Middle frontal gyrus (tissue), 1 donor: ENCODE results near the gene RASAL1.

Source experiments
- DNase-seq: peaks from one replicate; pipeline ENCODE4 v3.0.0-alpha.2; 2015; ENCODE audit warnings: low spot score; ENCODE audit errors: extremely low spot score

RASAL1 gene

GRCh38 chr12:113075137-113075683 is 60.4 kb downstream of the RASAL1 start:
- no peak for DNase-seq

GRCh38 chr12:113073586-113073985 is 62.0 kb downstream of the RASAL1 start:
- no peak for DNase-seq

GRCh38 chr12:113072136-113072535 is 63.4 kb downstream of the RASAL1 start:
- DNase-seq = no peak

- no peak for DNase-seq
Observed at GRCh38 chr12:113071135-113072112, 64.1 kb downstream of the RASAL1 start.

- no peak for DNase-seq
Observed at GRCh38 chr12:113070117-113070906, 65.2 kb downstream of the RASAL1 start.

GRCh38 chr12:113069751-113070116 is 65.8 kb downstream of the RASAL1 start:
- no peak for DNase-seq

- no peak for DNase-seq
Observed at GRCh38 chr12:113069149-113069548, 66.4 kb downstream of the RASAL1 start.

- no peak for DNase-seq
Observed at GRCh38 chr12:113067987-113068935, 67.3 kb downstream of the RASAL1 start.

- no peak for DNase-seq
Observed at GRCh38 chr12:113066813-113067400, 68.7 kb downstream of the RASAL1 start.

- DNase-seq = no peak
Observed at GRCh38 chr12:113065126-113066007, 70.2 kb downstream of the RASAL1 start.

GRCh38 chr12:113064395-113065125 is 71.0 kb downstream of the RASAL1 start:
- DNase-seq = no peak

GRCh38 chr12:113063396-113064350 is 71.9 kb downstream of the RASAL1 start:
- no peak for DNase-seq

- no peak for DNase-seq
Observed at GRCh38 chr12:113062502-113063395, 72.8 kb downstream of the RASAL1 start.

GRCh38 chr12:113061061-113061694 is 74.4 kb downstream of the RASAL1 start:
- no peak for DNase-seq

GRCh38 chr12:113060336-113060960 is 75.1 kb downstream of the RASAL1 start:
- DNase-seq = no peak
